HAP-1 (cell line): ENCODE results near the gene TMEM169.
A peak's percentile ranks its signal among the peaks of the same experiment; 100 is the strongest.
"Not testable (repeated sequence)": the region's sequence is repeated elsewhere in the genome, so short reads cannot be mapped to it uniquely, and the experiment has no call there.

Experiments used
- DNase-seq, 2 experiments: peaks; one replicate each; pipeline ENCODE4 v3.0.0-alpha.2; 2016 to 2020; ENCODE audit warnings: low spot score in 2 of 2
- H3K27me3 ChIP-seq: fragments of 250-450 bp; sonication (Bioruptor Pico); 2 replicates; pipeline ENCODE4 v1.5.1; 2020; ENCODE audit warnings: low read depth, mild to moderate bottlenecking, moderate library complexity
- H3K36me3 ChIP-seq: fragments of 250-450 bp; sonication (Bioruptor Pico); replicated peaks from 2 replicates; pipeline ENCODE4 v1.5.1; 2020; ENCODE audit warnings: mild to moderate bottlenecking
- H3K4me1 ChIP-seq: fragments of 250-450 bp; sonication (Bioruptor Pico); 2 replicates; pipeline ENCODE4 v1.5.1; 2020; ENCODE audit warnings: mild to moderate bottlenecking
- H3K4me3 ChIP-seq: fragments of 250-450 bp; sonication (Bioruptor Pico); 2 replicates; pipeline ENCODE4 v1.5.1; 2020; ENCODE audit warnings: mild to moderate bottlenecking, moderate library complexity
- H3K9me3 ChIP-seq: fragments of 250-450 bp; sonication (Bioruptor Pico); 2 replicates; pipeline ENCODE4 v1.5.1; 2020; ENCODE audit warnings: mild to moderate bottlenecking, moderate library complexity
- in situ Hi-C: fragments of 300-500 bp; cut with MboI; formaldehyde crosslinking; loops from 3 replicates; pipeline ENCODE4 v1.14.3; 2020; ENCODE audit warnings: low sequenced_read_pairs, inconsistent platforms, mixed read lengths

Gene TMEM169

DNA sequence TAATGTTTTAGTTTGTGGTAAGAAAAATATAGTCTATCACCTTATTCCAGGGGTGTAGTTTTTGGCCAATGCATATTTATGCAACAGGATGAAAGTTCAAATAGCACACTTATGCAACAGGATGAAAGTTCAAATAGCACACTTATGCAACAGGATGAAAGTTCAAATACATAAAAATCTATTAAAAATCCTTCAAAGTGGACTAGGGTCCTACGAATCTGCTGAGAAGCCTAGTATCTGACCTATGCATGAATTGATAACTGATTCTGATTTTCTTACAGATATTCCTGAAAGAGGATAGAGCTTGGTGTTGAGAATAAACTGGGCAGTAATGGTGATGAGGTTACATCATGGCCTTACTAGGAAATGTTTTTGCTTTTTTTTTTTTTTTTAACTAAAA, 2.9 kb upstream of the TMEM169 start:
- H3K36me3 ChIP-seq: no peaks in the 10 kb centered on the region
- peaks cover 12% of the 10 kb centered on the region for H3K4me1 ChIP-seq
- in situ Hi-C loops: no loop called here
- no peaks in the 10 kb centered on the region for H3K27me3 ChIP-seq
- no peak for DNase-seq
- no peak overlapping the region for H3K4me3 ChIP-seq
- no peaks in the 10 kb centered on the region for H3K9me3 ChIP-seq

DNA sequence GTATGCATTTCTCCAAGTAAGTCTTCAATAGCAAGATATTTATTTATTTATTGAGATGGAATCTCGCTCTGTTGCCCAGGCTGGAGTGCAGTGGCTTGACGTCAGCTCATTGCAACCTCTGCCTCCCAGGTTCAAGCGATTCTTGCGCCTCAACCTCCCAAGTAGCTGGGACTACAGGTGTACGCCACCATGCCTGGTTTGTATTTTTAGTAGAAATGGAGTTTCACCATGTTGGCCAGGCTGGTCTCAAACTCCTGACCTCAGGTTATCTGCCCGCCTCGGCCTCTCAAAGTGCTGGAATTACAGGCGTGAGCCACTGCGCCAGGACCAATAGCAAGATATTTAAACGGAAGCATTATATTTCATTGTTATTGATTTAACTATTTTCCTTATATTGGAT, 1.7 kb upstream of the TMEM169 start:
- H3K4me3 ChIP-seq, H3K36me3 ChIP-seq, H3K9me3 ChIP-seq, H3K27me3 ChIP-seq, in situ Hi-C loops, DNase-seq: not testable (repeated sequence)
- H3K4me1 ChIP-seq: peaks cover 12% of the 10 kb centered on the region

DNA sequence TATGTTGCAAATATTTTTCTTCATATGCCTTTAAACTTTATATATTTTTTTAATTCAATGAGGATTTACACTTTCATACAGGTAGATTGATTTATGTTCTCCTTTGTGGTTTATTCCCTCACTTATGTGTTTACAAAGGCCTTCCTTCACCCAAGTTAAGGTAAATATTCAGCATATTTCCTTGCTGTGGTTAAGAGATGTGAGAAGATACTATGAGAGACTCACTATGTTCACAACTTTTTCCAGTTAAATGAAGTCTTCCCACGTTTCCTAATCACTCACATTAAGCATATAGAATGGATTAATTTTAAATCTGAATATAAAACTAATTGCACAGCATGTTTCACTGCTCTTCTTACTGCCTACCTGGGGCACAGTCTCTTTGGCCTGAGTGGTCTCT, 707 bp upstream of the TMEM169 start:
- Histone ChIP-seq H3K36me3 (no peaks in the 10 kb centered on the region), H3K4me3 (peak overlapping the region; percentile 68), H3K9me3 (no peaks in the 10 kb centered on the region), H3K4me1 (peaks cover 12% of the 10 kb centered on the region), H3K27me3 (no peaks in the 10 kb centered on the region)
- DNase-seq: no peak
- in situ Hi-C loops: no loop called here

- Histone ChIP-seq H3K4me1 (peaks cover 12% of the 10 kb centered on the region), H3K36me3 (no peaks in the 10 kb centered on the region), H3K9me3 (no peaks in the 10 kb centered on the region), H3K27me3 (no peaks in the 10 kb centered on the region), H3K4me3 (peak overlapping the region; percentile 68)
- DNase-seq: peak in 1 of 2 experiments; percentile 38
- in situ Hi-C loops: no loop called here
Observed at GRCh38 chr2:216082117-216082711, 495 bp downstream of the TMEM169 start.

- peaks cover 12% of the 10 kb centered on the region for H3K4me1 ChIP-seq
- in situ Hi-C loops: no loop called here
- H3K27me3 ChIP-seq: no peaks in the 10 kb centered on the region
- DNase-seq: no peak
- no peaks in the 10 kb centered on the region for H3K9me3 ChIP-seq
- no peaks in the 10 kb centered on the region for H3K36me3 ChIP-seq
- H3K4me3 ChIP-seq: no peak overlapping the region; the same call in 1 of the 2 replicates
Observed at GRCh38 chr2:216082805-216083204, 1.1 kb downstream of the TMEM169 start.

DNA sequence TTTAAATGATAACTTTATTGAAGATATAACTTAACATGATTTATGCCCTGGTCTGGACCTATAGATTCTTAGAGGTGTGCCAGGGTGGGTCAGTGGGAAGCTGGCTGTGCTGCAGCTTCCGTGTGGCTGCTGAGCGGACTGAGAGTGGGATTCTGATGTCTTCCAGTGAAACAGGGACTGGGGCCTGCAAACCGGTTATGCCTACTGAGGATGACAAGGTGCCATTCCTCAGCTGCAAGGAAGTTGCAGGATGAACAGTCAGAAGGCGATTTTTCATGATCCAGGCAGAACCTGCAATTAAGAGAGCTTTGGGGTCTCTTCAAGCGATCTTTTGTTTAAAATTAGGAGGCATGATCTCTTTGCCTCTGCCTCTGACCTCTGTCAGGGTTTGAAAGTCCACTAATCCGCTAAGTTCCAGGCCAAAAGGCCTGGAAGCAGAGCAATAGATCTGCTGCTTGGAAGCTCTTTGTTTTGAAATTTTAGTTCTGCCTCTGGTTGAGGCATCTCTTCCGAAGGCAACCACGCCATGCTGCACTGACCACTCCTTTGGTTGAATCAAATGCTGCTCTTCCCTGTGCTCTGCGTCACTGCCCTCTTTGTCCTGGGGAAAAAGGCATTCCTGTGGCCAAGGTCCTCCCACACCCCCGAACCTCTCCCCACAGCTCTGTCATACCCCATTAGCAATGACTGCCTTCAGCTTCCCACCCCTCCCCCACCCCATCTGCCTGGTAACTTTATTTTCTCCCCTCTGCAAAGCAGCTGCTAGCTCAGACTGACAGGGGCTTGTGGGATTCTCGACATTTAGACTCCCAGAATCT, 2.0 kb downstream of the TMEM169 start:
- peak in 1 of 2 experiments; percentile 37 for DNase-seq

GRCh38 chr2:216084547-216084946, 2.8 kb downstream of the TMEM169 start:
- H3K9me3 ChIP-seq: no peaks in the 10 kb centered on the region
- peaks cover 12% of the 10 kb centered on the region for H3K4me1 ChIP-seq
- in situ Hi-C loops: no loop called here
- no peaks in the 10 kb centered on the region for H3K27me3 ChIP-seq
- no peak overlapping the region for H3K4me3 ChIP-seq
- H3K36me3 ChIP-seq: no peaks in the 10 kb centered on the region
- DNase-seq: no peak

More for the DNA sequence above, 2.0 kb downstream of the TMEM169 start:
- H3K27me3 ChIP-seq: no peaks in the 10 kb centered on the region
- no peaks in the 10 kb centered on the region for H3K36me3 ChIP-seq
- H3K4me1 ChIP-seq: peaks cover 12% of the 10 kb centered on the region
- no peaks in the 10 kb centered on the region for H3K9me3 ChIP-seq
- H3K4me3 ChIP-seq: no peak overlapping the region
- in situ Hi-C loops: no loop called here

GRCh38 chr2:216086207-216086893, 4.6 kb downstream of the TMEM169 start:
- Histone ChIP-seq H3K36me3 (no peaks in the 10 kb centered on the region), H3K4me1 (peaks cover 5% of the 10 kb centered on the region), H3K4me3 (no peak overlapping the region), H3K27me3 (no peaks in the 10 kb centered on the region), H3K9me3 (no peaks in the 10 kb centered on the region)
- in situ Hi-C loops: no loop called here
- DNase-seq: no peak

DNA sequence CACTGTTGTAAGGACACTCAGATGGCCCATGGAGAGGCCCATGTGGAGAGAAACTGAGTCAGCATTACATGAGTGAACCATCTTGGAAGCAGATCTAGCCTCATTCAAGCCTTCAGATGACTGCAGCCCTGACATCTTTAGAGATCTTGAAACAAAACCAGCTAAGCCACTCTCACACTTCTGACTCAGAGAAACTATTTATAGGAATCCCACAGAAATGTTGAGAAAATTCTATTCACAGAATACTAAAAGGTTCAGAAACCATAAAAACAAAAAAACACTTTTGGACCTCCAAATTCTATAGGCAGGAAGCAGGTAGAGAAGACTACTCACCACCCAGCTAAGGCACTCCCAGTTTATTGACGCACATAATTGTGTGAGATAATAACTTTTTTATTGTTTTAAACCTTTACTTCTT, 8.7 kb downstream of the TMEM169 start:
- Histone ChIP-seq H3K9me3 (no peaks in the 10 kb centered on the region), H3K27me3 (no peaks in the 10 kb centered on the region), H3K4me1 (no peaks in the 10 kb centered on the region), H3K36me3 (no peaks in the 10 kb centered on the region), H3K4me3 (no peak overlapping the region)
- DNase-seq: no peak
- in situ Hi-C loops: no loop called here

GRCh38 chr2:216092646-216093045, 10.9 kb downstream of the TMEM169 start:
- H3K9me3 ChIP-seq: no peaks in the 10 kb centered on the region
- DNase-seq: no peak
- no peak overlapping the region for H3K4me3 ChIP-seq
- no peaks in the 10 kb centered on the region for H3K27me3 ChIP-seq
- in situ Hi-C loops: no loop called here
- H3K36me3 ChIP-seq: no peaks in the 10 kb centered on the region
- no peaks in the 10 kb centered on the region for H3K4me1 ChIP-seq

GRCh38 chr2:216094701-216095100, 13.0 kb downstream of the TMEM169 start:
- Histone ChIP-seq H3K9me3 (no peaks in the 10 kb centered on the region), H3K36me3 (no peaks in the 10 kb centered on the region), H3K4me1 (no peaks in the 10 kb centered on the region), H3K4me3 (no peak overlapping the region), H3K27me3 (no peaks in the 10 kb centered on the region)
- DNase-seq: no peak
- in situ Hi-C loops: no loop called here

DNA sequence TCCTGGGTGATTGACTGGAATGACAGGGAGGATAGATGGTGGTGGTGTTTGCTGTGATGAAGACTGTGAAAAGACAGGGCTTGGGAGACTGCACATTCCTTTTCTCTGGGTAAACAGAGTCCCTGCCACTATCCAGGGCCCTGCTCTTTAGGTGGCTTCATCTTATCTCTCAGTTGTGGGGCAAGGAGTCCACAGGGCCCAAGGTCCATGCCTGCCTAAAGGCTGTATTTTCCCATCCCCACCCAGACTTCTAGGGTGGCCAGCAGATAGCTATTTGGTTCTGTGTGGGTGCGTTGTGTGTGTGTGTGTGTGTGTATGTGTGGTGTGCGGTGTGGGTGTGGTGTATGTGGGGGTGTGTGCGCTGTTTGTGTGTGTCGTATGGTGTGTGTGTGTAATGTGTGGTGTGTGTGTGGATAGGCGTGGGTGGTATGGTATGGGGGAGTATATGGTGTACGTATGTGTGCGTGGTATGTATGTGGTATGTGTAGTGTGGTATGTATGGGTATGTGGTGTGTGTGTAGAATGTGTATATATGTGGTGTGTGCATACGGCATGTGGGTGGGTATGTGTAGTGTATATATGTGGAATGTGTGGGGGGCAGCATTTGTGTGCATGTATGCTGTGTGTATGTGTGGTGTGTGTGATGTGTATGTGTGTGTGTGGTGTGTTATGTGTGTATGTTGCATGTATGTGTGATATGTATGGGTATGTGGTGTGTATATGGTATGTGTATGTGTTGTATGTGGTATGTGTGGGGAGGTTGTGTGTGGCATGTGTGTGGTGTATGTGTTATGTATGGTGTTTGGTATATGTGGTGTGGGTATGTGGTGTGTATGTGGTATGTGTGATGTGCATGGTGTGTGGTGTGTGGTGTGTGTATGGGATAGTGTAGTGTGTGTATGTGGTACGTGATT, 17.0 kb downstream of the TMEM169 start:
- Histone ChIP-seq H3K4me1 (no peaks in the 10 kb centered on the region), H3K27me3 (no peaks in the 10 kb centered on the region), H3K36me3 (no peaks in the 10 kb centered on the region), H3K9me3 (no peaks in the 10 kb centered on the region), H3K4me3 (no peak overlapping the region)
- in situ Hi-C loops: no loop called here
- no peak for DNase-seq

GRCh38 chr2:216101109-216101508, 19.4 kb downstream of the TMEM169 start:
- H3K4me1 ChIP-seq: no peaks in the 10 kb centered on the region
- in situ Hi-C loops: no loop called here
- H3K36me3 ChIP-seq: no peaks in the 10 kb centered on the region
- H3K9me3 ChIP-seq: no peaks in the 10 kb centered on the region
- H3K27me3 ChIP-seq: no peaks in the 10 kb centered on the region
- no peak for DNase-seq
- H3K4me3 ChIP-seq: no peak overlapping the region
